IMR-90 (cell line): ENCODE data around the gene MAG. TPM values are rescaled to one million over a fixed set of nuclear protein-coding genes. Genes with fewer than 3 reads are reported as not detected.

ENCODE experiments used
- ATAC-seq: fragments of 200-7000 bp; cut with Tn5 transposase; 2 replicates; pipeline ENCODE4 v1.9.1; 2020; ENCODE audit warnings: low read depth, mild to moderate bottlenecking, moderate library complexity
- BruUV-seq: library from RNA; stranded (reverse); fragments of 400-500 nt; replicated peaks from 2 replicates; lab custom pipeline; 2021; lab: Mats Ljungman, UMichigan
- CTCF ChIA-PET: fragments of 300-600 bp; formaldehyde crosslinking; extraction: SDS; loops from one replicate; lab custom pipeline; 2021; ENCODE audit warnings: antibody characterized with exemption; lab: Yijun Ruan, JAX
- POLR2A ChIA-PET: fragments of 300-600 bp; sonication (Branson Sonifier 250); formaldehyde crosslinking; loops from one replicate; lab custom pipeline; 2022; ENCODE audit warnings: antibody characterized with exemption; ENCODE audit not compliant: unreplicated experiment; lab: Charles Lee
- DNase-seq: peaks from one replicate; pipeline ENCODE4 v3.0.0; 2013
- H2AFZ ChIP-seq: replicated peaks from 2 replicates; pipeline ENCODE3; 2013; ENCODE audit warnings: low read length, mild to moderate bottlenecking; ENCODE audit not compliant: poor library complexity
- H2AK5ac ChIP-seq: 2 replicates; pipeline ENCODE4 v1.6.1; 2013; ENCODE audit warnings: low read depth, low read length, inconsistent platforms
- H2AK9ac ChIP-seq: replicated peaks from 2 replicates; pipeline ENCODE3; 2013; ENCODE audit warnings: mild to moderate bottlenecking, low read depth, low read length, moderate library complexity; ENCODE audit not compliant: poor library complexity
- H2BK120ac ChIP-seq: 2 replicates; pipeline ENCODE4 v1.6.1; 2013; ENCODE audit warnings: low read depth, low read length, inconsistent platforms
- H2BK15ac ChIP-seq: 3 replicates; pipeline ENCODE4 v1.6.1; 2013; ENCODE audit warnings: low read depth, low read length, inconsistent platforms
- H2BK20ac ChIP-seq: 2 replicates; pipeline ENCODE4 v1.6.1; 2013; ENCODE audit warnings: low read depth, mild to moderate bottlenecking, inconsistent platforms, low read length, moderate library complexity
- H2BK5ac ChIP-seq: 2 replicates; pipeline ENCODE4 v1.6.1; 2013; ENCODE audit warnings: mild to moderate bottlenecking, low read depth, low read length, inconsistent platforms; ENCODE audit not compliant: poor library complexity, severe bottlenecking
- H3K14ac ChIP-seq: replicated peaks from 2 replicates; pipeline ENCODE4 v1.6.1; 2013; ENCODE audit warnings: low read depth, low read length, inconsistent platforms
- H3K18ac ChIP-seq: 2 replicates; pipeline ENCODE4 v1.6.1; 2013; ENCODE audit warnings: low read depth, low read length, control low read depth
- H3K23ac ChIP-seq: 2 replicates; pipeline ENCODE4 v1.6.1; 2013; ENCODE audit warnings: low read depth, low read length, inconsistent platforms
- H3K27ac ChIP-seq: 2 replicates; pipeline ENCODE4 v1.5.1; 2013; ENCODE audit warnings: mild to moderate bottlenecking, control low read depth, low read length; ENCODE audit not compliant: insufficient read depth
- H3K27me3 ChIP-seq: 2 replicates; pipeline ENCODE4 v1.6.1; 2013; ENCODE audit warnings: low read length; ENCODE audit not compliant: control insufficient read depth, insufficient read depth
- H3K36me3 ChIP-seq: 2 replicates; pipeline ENCODE4 v1.6.1; 2013; ENCODE audit warnings: low read length, mixed read lengths; ENCODE audit not compliant: control insufficient read depth, insufficient read depth
- H3K4ac ChIP-seq: 2 replicates; pipeline ENCODE4 v1.6.1; 2013; ENCODE audit warnings: low read depth, low read length, inconsistent platforms
- H3K4me1 ChIP-seq: 2 replicates; pipeline ENCODE4 v1.6.1; 2013; ENCODE audit warnings: low read length, mixed read lengths; ENCODE audit not compliant: control insufficient read depth, insufficient read depth
- H3K4me2 ChIP-seq: 2 replicates; pipeline ENCODE4 v1.6.1; 2013; ENCODE audit warnings: low read depth, mild to moderate bottlenecking, control low read depth, low read length, moderate library complexity
- H3K4me3 ChIP-seq: 2 replicates; pipeline ENCODE4 v1.5.1; 2013; ENCODE audit warnings: low read depth, mild to moderate bottlenecking, control low read depth, low read length, moderate library complexity; ENCODE audit not compliant: insufficient read depth
- H3K56ac ChIP-seq: 2 replicates; pipeline ENCODE4 v1.6.1; 2013; ENCODE audit warnings: low read length, inconsistent platforms; ENCODE audit not compliant: insufficient read depth; ENCODE audit errors: extremely low read depth
- H3K79me1 ChIP-seq, 2 experiments: 2 replicates each; pipeline ENCODE4 v1.6.1; 2013; ENCODE audit warnings: low read length in 2 of 2, inconsistent platforms in 1 of 2, low read depth in 1 of 2
- H3K9ac ChIP-seq: 2 replicates; pipeline ENCODE4 v1.6.1; 2013; ENCODE audit warnings: low read depth, low read length, control low read depth
- H3K9me1 ChIP-seq: 2 replicates; pipeline ENCODE4 v1.6.1; 2013; ENCODE audit warnings: low read length, inconsistent platforms; ENCODE audit not compliant: insufficient read depth
- H3K9me3 ChIP-seq: 2 replicates; pipeline ENCODE4 v1.6.1; 2013; ENCODE audit warnings: low read length; ENCODE audit not compliant: control insufficient read depth, insufficient read depth
- H4K20me1 ChIP-seq: 2 replicates; pipeline ENCODE4 v1.6.1; 2013; ENCODE audit warnings: low read length, inconsistent platforms; ENCODE audit not compliant: insufficient read depth
- H4K5ac ChIP-seq: 2 replicates; pipeline ENCODE4 v1.6.1; 2013; ENCODE audit warnings: mild to moderate bottlenecking, low read depth, low read length, control low read depth
- H4K8ac ChIP-seq, 2 experiments: 2 replicates each; pipeline ENCODE4 v1.6.1; 2013; ENCODE audit warnings: low read depth in 2 of 2, low read length in 2 of 2, control low read depth in 1 of 2, inconsistent platforms in 1 of 2
- H4K91ac ChIP-seq: 2 replicates; pipeline ENCODE4 v1.6.1; 2013; ENCODE audit warnings: low read depth, low read length, inconsistent platforms; ENCODE audit not compliant: insufficient read depth
- BHLHE40 ChIP-seq: fragments of 150-350 bp; IDR thresholded peaks from 2 replicates; pipeline ENCODE4 v1.6.1; 2016; ENCODE audit warnings: mild to moderate bottlenecking, low read depth, low read length
- CTCF ChIP-seq: conservative IDR thresholded peaks from 2 replicates; pipeline ENCODE4 v1.5.1; 2012; ENCODE audit warnings: mild to moderate bottlenecking, low read depth, low read length, improper control_type of control experiment
- SMC3 ChIP-seq: fragments of 150-350 bp; IDR thresholded peaks from 2 replicates; pipeline ENCODE4 v1.6.1; 2016; ENCODE audit warnings: low read depth, mild to moderate bottlenecking, antibody characterized with exemption, low read length, moderate library complexity
- WGBS, 2 experiments: methylation state at CpG; one replicate each; pipeline versions ENCODE4 v1.1.5 to v1.1.7; 2013; ENCODE audit warnings: missing lambda C conversion rate in 2 of 2; ENCODE audit not compliant: insufficient read length in 1 of 2; ENCODE audit errors: extremely low coverage in 2 of 2; 5-methylcytosine and 5-hydroxymethylcytosine counted together
- dilution Hi-C: fragments of 300-500 bp; cut with HindIII; formaldehyde crosslinking; loops from one replicate; pipeline ENCODE4 v1.14.3; 2018; ENCODE audit warnings: low sequenced_read_pairs; ENCODE audit not compliant: unreplicated experiment
- in situ Hi-C: fragments of 300-500 bp; cut with MboI; formaldehyde crosslinking; loops from 3 replicates; pipeline ENCODE4 v1.14.3; 2019; ENCODE audit warnings: low sequenced_read_pairs, inconsistent platforms, mixed read lengths
- intact Hi-C: fragments of 100-400 bp; cut with micrococcal nuclease; formaldehyde crosslinking; loops from 2 replicates; pipeline ENCODE4 v1.10.0; 2022
- polyA plus RNA-seq, 3 experiments: library from polyadenylated mRNA; depleted of rRNA; stranded (reverse); fragments of >200 nt; gene quantifications; 2 replicates each; pipeline ENCODE4 v1.2.3, GENCODE V29; 2012; ENCODE audit warnings: low replicate concordance in 1 of 3
- total RNA-seq: library from RNA; depleted of rRNA; stranded (reverse); fragments of >200 nt; gene quantifications from 2 replicates; pipeline ENCODE4 v1.2.3, GENCODE V29; 2012

The MAG gene
- total and polyA plus RNA-seq, 2 of the 4 experiments (the other 2 are of a cell fraction) = not detected

- no peak for ATAC-seq
- intact Hi-C loops (no loop called here), dilution Hi-C loops (no loop called here), in situ Hi-C loops (no loop called here)
- H3K9me1 ChIP-seq = peaks cover 8% of the 10 kb centered on the region
- H2BK15ac ChIP-seq = no peak overlapping the region
- H2BK20ac ChIP-seq = no peak overlapping the region
- H2BK120ac ChIP-seq = no peak overlapping the region
- H2AK5ac ChIP-seq = no peak overlapping the region
- no peak overlapping the region for H3K9ac ChIP-seq
- no TSS peak for BruUV-seq
- TF ChIP-seq SMC3 (no peak), BHLHE40 (no peak), CTCF (no peak)
- H3K36me3 ChIP-seq = no peaks in the 10 kb centered on the region
- no peak overlapping the region for H3K18ac ChIP-seq
- H2AK9ac ChIP-seq = peak overlapping the region; percentile 15
- H3K79me1 ChIP-seq = peaks cover 0 to 6% of the 10 kb centered on the region in 2 experiments; a peak in 2 of 4 replicates
- H3K14ac ChIP-seq = no peak overlapping the region
- peaks cover 12% of the 10 kb centered on the region for H3K27me3 ChIP-seq
- H3K4me2 ChIP-seq = no peak overlapping the region
- H4K20me1 ChIP-seq = no peaks in the 10 kb centered on the region
- H4K8ac ChIP-seq = no peak overlapping the region
- H2BK5ac ChIP-seq = no peak overlapping the region
- H3K23ac ChIP-seq = no peak overlapping the region
- ChIA-PET CTCF (no interaction called here), POLR2A (no interaction called here)
- no peak overlapping the region for H4K91ac ChIP-seq
- H3K27ac ChIP-seq = no peak overlapping the region
- H3K56ac ChIP-seq = no peak overlapping the region
- no peak overlapping the region for H4K5ac ChIP-seq
- no peak overlapping the region for H3K4me3 ChIP-seq
- peaks cover 2% of the 10 kb centered on the region; the same call in 1 of the 2 replicates for H3K4me1 ChIP-seq
- no peak overlapping the region for H3K4ac ChIP-seq
- WGBS, 2 experiments = 83% methylated on average over 1 of the region's 12 CpGs; no CpG with 5 or more reads in 1 of the 2 experiments
- no peak for DNase-seq
- H3K9me3 ChIP-seq = no peaks in the 10 kb centered on the region
- H2AFZ ChIP-seq = peak overlapping the region; percentile 32
Measured at GRCh38 chr19:35261356-35262100, 30.4 kb upstream of the MAG start.
